ENCODE results near the gene TTL. TPM values are rescaled to one million over a fixed set of nuclear protein-coding genes. Genes with fewer than 3 reads are reported as not detected.
"Not testable (repeated sequence)": the region's sequence is repeated elsewhere in the genome, so short reads cannot be mapped to it uniquely, and the experiment has no call there.

Gene TTL
- polyA plus RNA-seq (ENCODE audit: insufficient read depth in 1 of 5, insufficient read length in 5 of 5, low replicate concordance in 1 of 5): 10 to 100 TPM; 44.3 to 54.3 (median 51.1) TPM
- long read RNA-seq, donor 1, full-length matches to known transcripts: 7 of 7 reads
- long read RNA-seq, donor 1, partial matches to known transcripts: 0 of 7 reads
- long read RNA-seq, donor 1, other reads (novel, unspliced or antisense): 0 of 7 reads
- long read RNA-seq, donor 2, full-length matches to known transcripts: 1 of 1 reads
- long read RNA-seq, donor 2, partial matches to known transcripts: 0 of 1 reads
- long read RNA-seq, donor 2, other reads (novel, unspliced or antisense): 0 of 1 reads
- long read RNA-seq, donor 3, full-length matches to known transcripts: 4 of 4 reads
- long read RNA-seq, donor 3, partial matches to known transcripts: 0 of 4 reads
- long read RNA-seq, donor 3, other reads (novel, unspliced or antisense): 0 of 4 reads
- long read RNA-seq, donor 4, full-length matches to known transcripts: 2 of 2 reads
- long read RNA-seq, donor 4, partial matches to known transcripts: 0 of 2 reads
- long read RNA-seq, donor 4, other reads (novel, unspliced or antisense): 0 of 2 reads
- long read RNA-seq, donor 5, full-length matches to known transcripts: 6 of 6 reads
- long read RNA-seq, donor 5, partial matches to known transcripts: 0 of 6 reads
- long read RNA-seq, donor 5, other reads (novel, unspliced or antisense): 0 of 6 reads
- long read RNA-seq, donor 6, full-length matches to known transcripts: 7 of 7 reads
- long read RNA-seq, donor 6, partial matches to known transcripts: 0 of 7 reads
- long read RNA-seq, donor 6, other reads (novel, unspliced or antisense): 0 of 7 reads
- long read RNA-seq, donor 7, full-length matches to known transcripts: 6 of 6 reads
- long read RNA-seq, donor 7, partial matches to known transcripts: 0 of 6 reads
- long read RNA-seq, donor 7, other reads (novel, unspliced or antisense): 0 of 6 reads
- long read RNA-seq, donor 8, full-length matches to known transcripts: 1 of 1 reads
- long read RNA-seq, donor 8, partial matches to known transcripts: 0 of 1 reads
- long read RNA-seq, donor 8, other reads (novel, unspliced or antisense): 0 of 1 reads

GRCh38 chr2:112481528-112482233 lies at the start of gene TTL:
Gene TTL, plus strand, starts transcription at chr2:112482156. Its CDS starts 189 bp downstream, at chr2:112482345.
- peak; percentile 65 to 67 for DNase-seq

- DNase-seq: not testable (repeated sequence)
Measured at GRCh38 chr2:112432390-112432734, 49.6 kb upstream of the TTL start.

- DNase-seq: not testable (repeated sequence)
Measured at GRCh38 chr2:112432735-112433479, 49.0 kb upstream of the TTL start.

GRCh38 chr2:112433480-112433879 lies 48.5 kb upstream of the TTL start, which contains the start of gene RGPD8:
Gene RGPD8, minus strand, starts transcription at chr2:112433645. Its CDS starts 192 bp downstream, at chr2:112433453.
- DNase-seq: peak; percentile 75 to 76

GRCh38 chr2:112433932-112434730 lies 47.8 kb upstream of the TTL start:
- DNase-seq: no peak

GRCh38 chr2:112434890-112435715 lies 46.9 kb upstream of the TTL start:
- not testable (repeated sequence) for DNase-seq

- DNase-seq: not testable (repeated sequence)
Measured at GRCh38 chr2:112435716-112436431, 46.1 kb upstream of the TTL start.

- not testable (repeated sequence) for DNase-seq
Measured at GRCh38 chr2:112436993-112437392, 45.0 kb upstream of the TTL start.

GRCh38 chr2:112437405-112437831 lies 44.5 kb upstream of the TTL start:
- DNase-seq: not testable (repeated sequence)

- DNase-seq: not testable (repeated sequence)
Measured at GRCh38 chr2:112438603-112439261, 43.2 kb upstream of the TTL start.

GRCh38 chr2:112444256-112444655 lies 37.7 kb upstream of the TTL start:
- DNase-seq: not testable (repeated sequence)

- DNase-seq: no peak
Measured at GRCh38 chr2:112449854-112450253, 32.1 kb upstream of the TTL start.

- DNase-seq: no peak
Measured at GRCh38 chr2:112451317-112451716, 30.6 kb upstream of the TTL start.

GRCh38 chr2:112454586-112454985 lies 27.4 kb upstream of the TTL start:
- DNase-seq: no peak

- DNase-seq: no peak
Measured at GRCh38 chr2:112459372-112459771, 22.6 kb upstream of the TTL start.

GRCh38 chr2:112462178-112462577 lies 19.8 kb upstream of the TTL start:
- DNase-seq: no peak

- DNase-seq: no peak
Measured at GRCh38 chr2:112463256-112463655, 18.7 kb upstream of the TTL start.

- no peak for DNase-seq
Measured at GRCh38 chr2:112465382-112465781, 16.6 kb upstream of the TTL start.

Measured in right lung (tissue), 10 donors.